22Rv1 (cell line): ENCODE data around the gene ADAMTS2.

ENCODE experiments used
- H3K27ac ChIP-seq: fragments of 450-650 bp; 2 replicates; pipeline ENCODE4 v1.5.1; 2017
- ZFX ChIP-seq: fragments of 450-650 bp; IDR thresholded peaks from 2 replicates; pipeline ENCODE4 v1.6.1; 2017; ENCODE audit warnings: antibody characterized with exemption, borderline replicate concordance
- TF ChIP-seq, protein P1 (sequence below): fragments of 450-650 bp; IDR thresholded peaks from 2 replicates; pipeline ENCODE4 v1.5.1; 2017; ENCODE audit warnings: mild to moderate bottlenecking

ADAMTS2 gene

GRCh38 chr5:179193746-179194145 is 151.5 kb downstream of the ADAMTS2 start:
- no peak overlapping the region for H3K27ac ChIP-seq
- TF ChIP-seq, protein P1, sequence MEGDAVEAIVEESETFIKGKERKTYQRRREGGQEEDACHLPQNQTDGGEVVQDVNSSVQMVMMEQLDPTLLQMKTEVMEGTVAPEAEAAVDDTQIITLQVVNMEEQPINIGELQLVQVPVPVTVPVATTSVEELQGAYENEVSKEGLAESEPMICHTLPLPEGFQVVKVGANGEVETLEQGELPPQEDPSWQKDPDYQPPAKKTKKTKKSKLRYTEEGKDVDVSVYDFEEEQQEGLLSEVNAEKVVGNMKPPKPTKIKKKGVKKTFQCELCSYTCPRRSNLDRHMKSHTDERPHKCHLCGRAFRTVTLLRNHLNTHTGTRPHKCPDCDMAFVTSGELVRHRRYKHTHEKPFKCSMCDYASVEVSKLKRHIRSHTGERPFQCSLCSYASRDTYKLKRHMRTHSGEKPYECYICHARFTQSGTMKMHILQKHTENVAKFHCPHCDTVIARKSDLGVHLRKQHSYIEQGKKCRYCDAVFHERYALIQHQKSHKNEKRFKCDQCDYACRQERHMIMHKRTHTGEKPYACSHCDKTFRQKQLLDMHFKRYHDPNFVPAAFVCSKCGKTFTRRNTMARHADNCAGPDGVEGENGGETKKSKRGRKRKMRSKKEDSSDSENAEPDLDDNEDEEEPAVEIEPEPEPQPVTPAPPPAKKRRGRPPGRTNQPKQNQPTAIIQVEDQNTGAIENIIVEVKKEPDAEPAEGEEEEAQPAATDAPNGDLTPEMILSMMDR: no peak

DNA sequence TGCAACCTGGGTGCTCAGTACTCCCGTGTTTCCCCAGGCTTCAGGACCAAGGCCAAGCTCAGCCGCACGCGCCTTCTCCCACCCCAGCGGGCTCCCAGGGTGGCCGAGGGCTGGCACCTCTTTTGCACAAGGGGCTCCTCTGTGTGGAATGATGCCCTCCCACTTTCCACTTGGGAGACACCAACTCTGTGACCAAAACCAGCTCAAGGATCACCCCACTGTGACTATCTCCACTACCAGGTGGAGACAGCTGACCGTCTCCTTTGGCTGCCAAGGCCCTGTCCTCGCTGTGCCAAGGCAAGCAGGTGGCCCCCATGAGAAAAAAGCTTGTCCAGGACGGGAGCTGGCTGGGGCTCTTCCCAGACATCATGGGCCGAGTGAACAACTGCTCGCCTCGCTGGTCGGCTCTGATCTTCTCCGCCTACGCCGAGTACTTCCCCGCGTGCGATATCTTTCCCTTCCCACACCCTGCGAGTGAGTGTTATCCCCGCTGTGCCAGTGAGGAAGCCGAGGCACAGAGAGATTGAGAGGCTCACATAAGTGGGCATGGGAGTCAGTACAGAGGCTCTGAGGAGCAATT is 152.3 kb downstream of the ADAMTS2 start:
- no peak overlapping the region for H3K27ac ChIP-seq
- no peak for TF ChIP-seq ZFX
- TF ChIP-seq, protein P1: no peak

DNA sequence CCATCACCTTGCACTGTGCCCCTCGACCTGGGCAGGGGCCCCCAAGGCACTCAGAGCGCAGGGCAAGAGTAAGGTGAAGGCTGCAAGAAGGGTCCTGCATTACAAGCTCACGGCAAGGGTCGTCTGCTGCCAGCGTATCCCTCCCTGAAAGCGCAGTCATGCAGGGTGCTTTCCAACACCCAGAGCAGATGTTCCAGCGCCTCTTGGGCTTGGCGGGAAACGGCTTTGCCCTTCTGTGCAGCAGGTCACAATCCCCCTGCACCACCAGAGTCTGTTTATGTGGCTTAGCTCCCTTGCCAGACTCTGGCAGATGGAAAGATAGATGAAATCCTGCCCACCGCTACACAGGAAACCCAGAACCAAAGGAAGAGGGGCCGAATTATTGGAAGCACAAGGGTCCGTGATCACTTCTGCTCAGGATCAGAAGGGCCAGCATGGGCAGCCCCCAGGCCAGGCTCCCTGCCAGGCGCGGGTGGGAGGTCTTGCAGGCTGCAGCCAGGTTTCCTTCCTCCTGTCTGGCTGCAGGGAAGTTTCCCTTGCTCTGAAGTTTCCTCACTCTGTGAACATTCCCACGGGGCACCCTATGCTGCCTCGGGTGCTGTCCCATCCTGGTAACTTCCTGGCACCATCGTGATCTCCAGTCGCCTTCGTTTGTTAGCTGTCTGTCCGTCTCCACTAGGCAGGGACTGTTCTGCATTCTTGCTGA is 152.9 kb downstream of the ADAMTS2 start:
- TF ChIP-seq, protein P1: no peak
- TF ChIP-seq ZFX: no peak
- no peak overlapping the region for H3K27ac ChIP-seq

DNA sequence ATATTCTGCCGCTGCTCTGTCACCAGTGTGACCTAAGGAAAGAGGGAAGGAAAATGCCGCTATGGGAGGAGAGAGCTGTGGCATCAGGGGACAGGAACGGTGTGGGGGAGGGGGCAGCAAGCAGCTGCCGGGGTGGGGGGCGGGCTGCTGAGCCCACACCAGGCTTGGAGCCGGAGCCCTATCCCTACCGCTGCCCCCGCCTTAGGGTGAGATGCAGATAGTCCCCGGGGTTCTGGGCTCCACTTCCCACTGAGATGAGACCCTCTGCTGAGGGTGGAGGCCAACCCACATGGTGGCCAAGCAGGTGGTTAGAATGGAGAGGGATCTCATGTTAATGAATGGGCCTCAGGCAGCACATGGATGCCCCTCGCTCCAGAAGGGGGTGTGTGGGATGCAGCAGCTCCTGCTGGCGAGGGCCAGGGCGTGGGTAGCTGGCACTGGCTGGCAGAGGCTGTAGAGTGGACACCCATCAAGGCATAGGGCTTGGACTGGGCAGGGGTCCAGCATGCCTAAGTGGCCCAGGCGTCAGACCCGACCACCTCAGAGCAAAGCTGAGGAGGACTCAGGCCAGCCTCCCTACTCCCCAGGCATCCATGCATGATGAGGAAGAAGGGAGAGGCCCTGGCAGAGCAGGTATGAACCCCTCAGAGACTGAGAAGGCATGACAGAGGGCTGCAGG is 153.6 kb downstream of the ADAMTS2 start:
- TF ChIP-seq ZFX: no peak
- TF ChIP-seq, protein P1: no peak
- no peak overlapping the region for H3K27ac ChIP-seq

DNA sequence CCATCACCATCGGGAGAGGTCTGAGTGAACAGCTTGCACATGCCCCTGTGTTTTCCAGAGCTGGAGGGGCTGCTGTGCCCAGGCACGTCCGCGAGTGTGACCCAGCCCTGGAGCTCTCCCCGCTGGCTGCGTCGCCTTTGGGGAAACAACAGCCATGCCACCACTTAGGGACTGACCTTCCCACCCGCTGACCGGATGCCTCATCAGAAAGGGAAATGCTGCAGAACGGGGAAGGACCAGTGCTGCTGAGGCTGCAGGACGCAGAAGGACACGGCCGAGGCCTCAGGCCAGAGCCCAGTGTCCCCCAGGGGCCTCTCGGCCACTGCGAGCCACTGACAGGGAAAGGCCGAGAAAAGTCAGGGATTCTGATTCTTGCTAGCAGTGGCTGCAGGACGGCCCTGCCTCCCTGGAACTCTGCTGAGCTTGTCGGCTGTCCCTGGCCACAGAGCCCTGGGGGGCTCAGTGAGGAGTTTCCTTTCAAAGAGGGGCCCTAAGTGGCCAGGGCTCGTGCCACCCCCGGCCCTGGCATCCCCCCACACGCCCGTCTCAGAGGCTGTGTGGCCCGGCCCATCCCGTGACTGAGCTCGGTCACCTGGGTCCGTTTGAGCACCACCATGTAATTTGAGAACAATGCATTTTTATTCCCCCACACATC is 154.3 kb downstream of the ADAMTS2 start:
- TF ChIP-seq, protein P1: no peak
- no peak for TF ChIP-seq ZFX
- H3K27ac ChIP-seq: no peak overlapping the region

DNA sequence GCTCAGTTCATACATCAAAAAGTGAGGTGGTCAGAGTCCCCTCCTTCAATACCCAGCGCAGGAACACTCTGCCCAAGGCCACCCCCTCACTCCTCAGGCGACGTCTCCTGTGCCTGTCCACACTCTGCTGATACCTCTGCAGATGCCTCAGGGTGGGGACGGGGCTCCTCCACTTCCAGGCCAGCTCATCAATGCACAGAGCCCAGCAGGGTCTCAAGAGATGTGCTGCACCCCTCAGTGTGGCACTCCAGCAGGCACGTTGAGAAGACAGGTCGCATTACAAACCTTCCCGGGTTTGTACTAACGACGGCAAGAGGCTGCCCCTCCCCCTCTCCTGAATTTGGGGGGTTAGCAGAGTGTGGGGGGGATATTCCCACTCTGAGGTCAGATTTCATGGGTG is 156.6 kb downstream of the ADAMTS2 start:
- TF ChIP-seq, protein P1: no peak
- no peak for TF ChIP-seq ZFX
- no peak overlapping the region for H3K27ac ChIP-seq
